TTC549 (cell line): ENCODE measurements around the gene TAF4.
"Not testable (repeated sequence)": the region's sequence is repeated elsewhere in the genome, so short reads cannot be mapped to it uniquely, and the experiment has no call there.

Source experiments
- FAIRE-seq: peaks from 2 replicates; lab custom pipeline; 2012; peaks lifted over from hg19 to GRCh38; lab: Jason Lieb, UNC

TAF4 gene, protein sequence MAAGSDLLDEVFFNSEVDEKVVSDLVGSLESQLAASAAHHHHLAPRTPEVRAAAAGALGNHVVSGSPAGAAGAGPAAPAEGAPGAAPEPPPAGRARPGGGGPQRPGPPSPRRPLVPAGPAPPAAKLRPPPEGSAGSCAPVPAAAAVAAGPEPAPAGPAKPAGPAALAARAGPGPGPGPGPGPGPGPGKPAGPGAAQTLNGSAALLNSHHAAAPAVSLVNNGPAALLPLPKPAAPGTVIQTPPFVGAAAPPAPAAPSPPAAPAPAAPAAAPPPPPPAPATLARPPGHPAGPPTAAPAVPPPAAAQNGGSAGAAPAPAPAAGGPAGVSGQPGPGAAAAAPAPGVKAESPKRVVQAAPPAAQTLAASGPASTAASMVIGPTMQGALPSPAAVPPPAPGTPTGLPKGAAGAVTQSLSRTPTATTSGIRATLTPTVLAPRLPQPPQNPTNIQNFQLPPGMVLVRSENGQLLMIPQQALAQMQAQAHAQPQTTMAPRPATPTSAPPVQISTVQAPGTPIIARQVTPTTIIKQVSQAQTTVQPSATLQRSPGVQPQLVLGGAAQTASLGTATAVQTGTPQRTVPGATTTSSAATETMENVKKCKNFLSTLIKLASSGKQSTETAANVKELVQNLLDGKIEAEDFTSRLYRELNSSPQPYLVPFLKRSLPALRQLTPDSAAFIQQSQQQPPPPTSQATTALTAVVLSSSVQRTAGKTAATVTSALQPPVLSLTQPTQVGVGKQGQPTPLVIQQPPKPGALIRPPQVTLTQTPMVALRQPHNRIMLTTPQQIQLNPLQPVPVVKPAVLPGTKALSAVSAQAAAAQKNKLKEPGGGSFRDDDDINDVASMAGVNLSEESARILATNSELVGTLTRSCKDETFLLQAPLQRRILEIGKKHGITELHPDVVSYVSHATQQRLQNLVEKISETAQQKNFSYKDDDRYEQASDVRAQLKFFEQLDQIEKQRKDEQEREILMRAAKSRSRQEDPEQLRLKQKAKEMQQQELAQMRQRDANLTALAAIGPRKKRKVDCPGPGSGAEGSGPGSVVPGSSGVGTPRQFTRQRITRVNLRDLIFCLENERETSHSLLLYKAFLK

DNA sequence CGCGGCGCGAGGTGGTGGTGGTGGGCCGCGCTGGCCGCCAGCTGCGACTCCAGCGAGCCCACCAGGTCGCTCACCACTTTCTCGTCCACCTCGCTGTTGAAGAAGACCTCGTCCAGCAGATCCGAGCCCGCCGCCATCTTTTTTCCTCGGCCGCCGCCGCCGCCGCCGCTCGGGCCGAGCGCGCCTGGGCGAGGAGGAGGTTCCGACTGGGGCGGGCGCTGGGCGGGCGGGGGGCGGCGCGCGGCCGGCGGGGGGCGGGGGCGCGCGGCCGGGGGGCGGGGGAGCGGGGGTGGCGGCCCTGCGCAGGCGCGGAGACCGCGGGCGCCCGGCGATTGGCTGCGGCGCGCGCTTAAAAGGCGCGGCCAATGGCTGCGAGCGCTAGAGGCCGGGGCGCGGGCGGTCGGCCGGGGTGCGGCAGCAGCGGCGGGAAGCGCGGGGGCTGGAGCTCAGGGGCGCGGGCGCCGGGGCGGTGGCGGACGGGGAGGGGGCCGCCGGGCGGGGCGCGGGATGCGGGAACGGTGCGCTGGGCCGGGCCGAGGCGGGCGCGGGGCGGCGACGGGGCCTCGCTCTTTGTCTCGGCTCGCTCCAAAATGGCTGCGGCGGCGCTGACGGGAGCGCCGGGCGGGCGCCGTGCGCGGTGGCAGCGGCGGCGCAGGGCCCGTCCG, at the start of gene TAF4:
TSS of gene TAF4 (minus strand) at position 208 of the 665 bp plus-strand sequence. CDS start at position 137, 71 bp downstream.
- FAIRE-seq = no peak

DNA sequence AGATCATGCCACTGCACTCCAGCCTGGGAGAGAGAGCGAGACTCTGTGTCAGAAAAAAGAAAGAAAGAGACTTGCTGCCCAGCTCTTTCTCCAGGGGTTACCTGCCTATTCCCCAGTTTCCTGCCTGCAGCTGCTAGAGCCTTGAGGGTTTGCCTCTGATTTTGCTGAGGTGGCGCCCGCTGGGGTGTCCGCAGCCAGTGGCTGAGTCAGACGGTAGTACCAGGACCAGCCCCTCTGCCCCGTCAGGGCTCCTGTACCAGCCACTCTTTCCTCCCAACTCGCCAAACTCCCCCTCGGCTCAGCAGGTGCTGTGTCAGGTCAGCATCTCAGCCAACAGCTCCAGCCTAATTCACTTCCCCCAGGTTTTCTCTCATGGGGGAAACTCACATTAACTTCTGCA, 49.2 kb upstream of the TAF4 start:
- FAIRE-seq = no peak

DNA sequence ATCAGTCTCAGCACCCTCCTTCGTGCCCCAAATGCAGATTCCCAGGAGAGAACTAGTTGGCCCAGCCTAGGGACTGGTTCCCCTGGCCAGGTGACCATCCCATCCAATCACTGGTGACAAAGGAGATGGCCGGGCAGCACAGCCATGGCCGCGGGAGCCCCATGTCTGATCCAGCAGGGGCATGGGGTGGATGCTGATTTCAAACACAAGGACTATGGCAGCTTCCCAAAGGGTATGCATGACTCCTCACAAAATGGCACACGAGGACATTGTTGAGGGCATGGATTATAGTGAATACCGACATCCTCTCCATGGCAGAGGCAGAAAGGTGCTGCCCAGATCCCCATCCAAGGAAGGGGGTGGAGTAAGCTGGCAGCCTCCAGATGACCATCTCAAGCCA, 46.7 kb upstream of the TAF4 start:
- no peak for FAIRE-seq

DNA sequence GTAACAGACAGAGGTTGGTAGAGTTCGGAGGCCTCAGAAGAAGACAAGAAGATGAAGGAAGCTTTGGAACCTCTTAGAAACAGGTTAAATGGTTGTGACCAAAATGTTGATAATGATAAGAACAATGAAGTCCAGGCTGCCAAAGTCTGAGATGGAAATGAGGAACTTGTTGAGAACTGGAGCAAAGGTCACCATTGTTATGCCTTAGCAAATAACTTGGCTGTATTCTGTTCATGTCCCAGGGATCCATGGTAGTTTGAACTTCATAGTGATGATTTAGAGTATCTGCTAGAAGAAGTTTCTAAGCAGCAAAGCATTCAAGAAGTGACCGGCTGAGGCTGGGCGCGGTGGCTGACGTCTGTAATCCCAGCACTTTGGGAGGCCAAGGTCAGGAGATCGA, 45.5 kb upstream of the TAF4 start:
- FAIRE-seq = no peak

DNA sequence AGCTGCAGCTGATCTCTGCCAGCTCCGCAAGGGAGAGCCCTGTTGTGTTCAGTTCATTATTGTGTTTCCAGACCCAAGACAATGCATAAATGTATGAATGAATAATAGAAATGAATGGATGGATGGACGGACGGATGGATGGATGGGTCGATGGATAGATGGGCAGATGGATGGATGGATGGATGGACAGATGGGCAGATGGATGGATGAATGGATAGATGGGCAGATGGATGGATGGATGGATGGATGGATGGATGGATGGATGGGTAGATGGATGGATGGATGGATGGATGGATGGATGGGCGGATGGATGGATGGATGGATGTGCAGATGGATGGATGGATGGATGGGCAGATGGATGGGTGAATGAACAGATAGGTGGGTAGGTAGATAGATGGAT, 39.9 kb upstream of the TAF4 start:
- FAIRE-seq = no peak

DNA sequence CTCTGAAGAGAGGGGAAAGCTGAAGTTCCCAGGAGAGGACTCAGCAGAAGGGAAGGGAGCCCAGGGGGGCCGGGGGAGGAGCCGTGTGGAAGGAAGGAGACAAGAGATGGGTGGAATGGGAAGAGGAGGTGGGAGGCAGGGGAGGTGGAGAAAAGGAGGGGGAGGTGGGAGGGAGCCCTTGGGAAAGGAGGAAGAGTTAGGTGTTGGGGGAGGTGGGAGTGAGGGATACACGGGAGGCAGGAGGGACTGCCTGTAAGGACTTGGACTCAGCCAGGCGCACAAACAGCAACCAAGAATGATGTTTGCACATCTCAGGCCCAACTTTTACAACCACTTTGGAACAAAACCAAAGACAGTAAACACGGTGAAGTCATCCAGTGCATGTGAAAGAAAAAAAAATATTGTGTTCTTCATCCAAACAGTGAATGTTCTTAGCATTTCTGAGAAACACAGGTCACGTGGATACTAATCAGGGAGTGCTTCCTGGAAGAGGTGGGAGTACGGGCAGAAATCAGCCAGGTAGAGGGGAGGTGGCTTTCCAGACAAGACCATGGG, 39.2 kb upstream of the TAF4 start:
- no peak for FAIRE-seq

DNA sequence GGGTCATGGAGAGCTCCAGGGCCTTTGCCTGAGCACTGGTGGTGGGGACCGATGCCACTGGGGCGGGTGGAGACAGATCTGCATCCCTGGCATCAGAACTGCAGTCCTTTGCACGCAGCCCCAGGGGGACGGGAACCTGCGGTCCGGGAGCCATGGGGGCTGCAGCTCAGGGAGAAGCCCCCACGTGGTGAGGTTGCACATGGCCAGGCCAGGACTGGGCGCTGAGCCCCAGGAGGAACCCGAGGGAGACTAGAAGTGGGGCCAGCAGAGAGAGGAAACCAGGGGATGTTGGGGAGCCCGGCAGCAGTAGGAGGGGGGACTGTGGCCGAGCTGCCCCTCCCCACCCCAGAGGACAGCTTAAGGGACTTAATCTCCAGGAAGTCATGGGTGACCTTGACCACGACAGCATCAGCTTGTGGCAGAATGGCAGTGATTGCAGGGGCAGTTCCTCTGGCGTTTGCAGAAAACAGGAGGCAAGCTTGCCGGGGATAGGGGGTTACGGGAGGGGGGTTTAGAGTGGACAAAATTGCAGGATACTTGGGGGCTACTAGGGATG, 38.6 kb upstream of the TAF4 start:
- no peak for FAIRE-seq

DNA sequence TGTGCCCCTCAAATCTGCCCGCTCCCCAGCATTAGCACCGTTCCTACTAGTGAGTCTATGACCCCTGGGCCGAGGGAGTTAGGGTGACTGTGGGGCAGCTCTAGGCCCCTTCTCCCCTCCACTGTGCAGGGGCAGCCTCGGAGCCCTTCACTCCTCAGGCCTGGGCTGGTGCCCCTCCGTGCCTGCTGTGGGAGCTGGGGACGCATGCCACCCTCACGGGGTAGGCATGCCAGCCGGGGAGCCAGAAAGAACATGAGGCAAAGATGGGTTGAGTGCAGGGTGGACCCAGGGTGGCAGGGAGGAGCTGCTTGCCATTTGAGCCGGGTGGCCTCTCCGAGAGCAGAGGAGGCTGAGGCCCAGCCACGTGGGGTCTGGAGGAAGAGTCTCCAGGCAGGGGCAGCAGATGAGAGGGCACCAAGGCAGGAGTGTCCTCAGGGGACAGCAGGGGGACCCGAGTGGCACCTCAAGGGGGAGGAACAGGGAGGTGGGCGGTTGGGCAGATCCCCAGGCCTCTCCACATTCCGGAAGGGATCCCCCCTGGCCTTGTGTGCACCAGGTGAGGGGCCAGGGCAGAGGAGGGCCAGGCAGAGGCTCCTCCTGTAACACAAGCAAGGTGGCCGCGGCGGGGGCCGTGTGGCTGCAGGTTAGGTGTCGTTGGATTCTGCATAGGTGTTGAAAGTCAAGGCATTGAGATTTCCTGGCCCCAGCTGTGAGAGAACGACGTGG, 38.0 kb upstream of the TAF4 start:
- no peak for FAIRE-seq

DNA sequence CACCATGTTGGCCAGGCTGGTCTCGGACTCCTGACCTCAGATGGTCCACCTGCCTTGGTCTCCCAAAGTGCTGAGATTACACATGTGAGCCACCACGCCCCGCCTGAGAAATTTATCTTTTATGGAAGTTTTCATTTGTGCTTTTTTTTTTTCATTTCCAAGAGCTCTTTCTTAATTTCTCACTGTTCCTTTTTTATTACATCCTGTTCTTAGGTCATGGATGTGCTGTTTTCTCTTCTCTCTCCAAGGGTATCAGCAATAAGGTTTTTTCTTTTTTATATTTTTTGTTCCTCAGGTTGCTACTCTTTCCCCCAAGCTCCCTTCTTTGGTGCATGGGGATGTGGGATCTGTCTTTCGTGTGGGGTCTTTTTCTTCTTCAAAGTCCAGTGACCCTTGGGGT, 35.4 kb upstream of the TAF4 start:
- no peak for FAIRE-seq

DNA sequence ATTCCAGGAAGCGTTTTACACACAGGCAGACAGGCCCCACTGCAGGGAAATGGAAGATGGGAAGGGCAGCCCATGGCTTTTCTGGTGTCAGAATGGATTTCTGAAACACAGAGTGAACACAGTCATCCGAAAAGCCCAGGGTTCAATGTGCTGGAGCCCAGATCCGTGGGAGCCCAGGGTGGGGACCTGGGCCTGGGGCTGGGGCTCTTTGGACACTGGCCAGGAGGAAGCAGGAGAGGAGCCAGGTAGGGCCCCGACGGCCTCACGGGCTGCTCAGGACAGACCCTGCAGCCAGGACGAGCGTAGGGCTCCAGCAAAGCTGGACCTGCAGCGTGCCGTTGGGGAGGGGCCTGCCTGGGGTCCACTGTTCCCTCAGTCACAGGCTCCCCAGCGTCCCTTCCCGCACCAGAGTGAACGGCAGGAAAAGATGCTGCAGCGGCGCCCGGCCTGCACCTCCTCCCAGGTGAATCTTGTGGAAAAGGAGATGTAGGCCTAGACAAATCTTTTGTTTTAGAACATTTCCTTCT, 32.3 kb upstream of the TAF4 start:
- no peak for FAIRE-seq

DNA sequence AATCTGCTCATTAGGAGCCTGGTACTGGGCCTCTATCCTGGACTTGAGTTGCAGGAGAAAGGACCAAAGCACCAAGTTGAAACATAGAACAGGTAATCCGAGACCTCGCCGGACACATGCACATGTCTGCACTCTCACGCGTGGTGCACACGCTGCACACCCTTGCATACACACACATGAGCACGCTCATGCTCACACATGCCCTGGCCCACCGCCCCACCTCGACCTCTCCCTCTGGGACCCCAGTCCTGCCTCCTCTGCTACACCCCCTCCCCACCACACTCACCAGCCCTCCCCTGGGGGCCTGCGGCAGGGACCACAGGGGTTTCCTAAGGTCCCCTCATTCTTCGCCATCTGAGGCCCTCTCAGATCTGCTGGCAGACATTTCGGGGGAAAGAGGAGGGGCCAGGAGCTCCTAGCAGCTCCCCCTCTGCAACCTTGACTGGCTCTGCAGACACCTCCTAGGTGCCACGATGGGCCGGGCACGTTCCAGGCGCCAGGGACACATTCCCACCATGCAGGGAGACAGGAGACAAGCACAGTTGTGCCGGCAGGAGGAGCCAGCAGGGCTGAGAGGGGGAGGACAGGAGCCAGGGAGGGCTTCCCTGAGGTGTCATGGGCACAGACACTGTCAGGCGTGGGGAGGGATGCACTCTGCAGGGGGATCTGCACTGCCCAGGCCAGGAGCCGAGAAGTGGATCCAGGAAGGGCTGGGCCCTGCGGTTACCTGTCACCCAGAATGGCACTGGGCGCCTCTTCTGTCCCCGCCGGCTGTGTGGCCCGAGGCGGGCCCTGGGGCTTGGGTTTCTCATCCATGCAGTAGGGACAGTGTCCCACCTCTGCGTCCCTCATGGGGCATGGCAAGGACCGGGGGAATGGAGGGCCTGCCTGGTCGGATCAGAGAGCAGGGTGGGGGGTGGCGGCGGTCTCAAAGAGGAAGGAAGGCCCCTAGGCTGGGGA, 31.0 kb upstream of the TAF4 start:
- FAIRE-seq = no peak

DNA sequence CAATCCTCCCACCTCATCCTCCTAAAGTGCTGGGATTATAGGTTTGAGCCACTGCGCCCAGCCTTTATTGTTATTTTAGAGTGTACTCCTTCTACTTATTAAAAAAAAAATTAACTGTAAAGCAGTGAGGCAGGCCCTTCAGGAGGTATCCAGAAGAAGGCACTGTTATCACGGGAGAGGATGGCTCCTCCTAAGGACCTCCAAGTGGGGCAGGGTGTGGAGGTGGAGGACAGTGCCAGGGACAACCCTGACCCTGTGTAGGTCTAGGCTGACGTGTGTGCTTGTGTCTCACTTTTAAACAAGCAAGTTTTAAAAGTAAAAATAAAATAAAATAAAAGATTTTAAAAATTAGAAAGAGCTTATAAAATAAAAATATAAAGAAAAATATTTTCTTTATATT, 23.7 kb upstream of the TAF4 start:
- no peak for FAIRE-seq

DNA sequence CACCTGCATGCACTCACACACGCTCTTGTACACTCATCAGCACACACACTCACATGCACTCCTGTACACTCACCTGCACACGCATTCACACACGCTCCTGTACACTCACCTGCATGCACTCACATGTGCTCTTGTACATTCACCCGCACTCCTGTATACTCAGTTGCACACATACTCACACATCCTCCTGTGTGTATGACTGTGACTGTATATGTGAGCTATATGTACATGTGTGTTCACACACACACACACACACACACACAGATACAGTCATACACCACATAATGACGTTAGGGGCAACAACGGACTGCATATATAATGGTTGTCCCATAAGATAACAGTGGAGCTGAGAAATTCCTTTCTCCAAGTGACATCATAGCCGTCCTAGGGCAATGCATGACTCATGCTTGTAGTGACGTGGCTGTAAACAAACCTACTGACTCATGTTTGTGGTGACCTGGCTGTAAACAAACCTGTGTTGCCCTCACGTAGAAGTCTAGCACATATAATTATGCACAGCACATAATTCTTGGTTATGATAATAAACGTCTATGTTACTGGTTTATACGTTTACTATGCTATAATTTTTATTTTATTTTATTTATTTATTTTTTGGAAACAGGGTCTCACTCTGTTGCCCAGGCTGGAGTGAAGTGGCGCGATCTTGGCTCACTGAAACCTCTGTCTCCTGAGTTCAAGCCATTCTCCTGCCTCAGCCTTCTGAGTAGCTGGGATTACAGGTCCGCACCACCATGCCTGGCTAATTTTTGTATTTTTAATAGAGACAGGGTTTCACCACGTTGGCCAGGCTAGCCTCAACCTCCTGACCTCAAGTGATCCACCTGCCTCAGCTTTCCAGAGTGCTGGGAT, 22.8 kb upstream of the TAF4 start:
- no peak for FAIRE-seq

DNA sequence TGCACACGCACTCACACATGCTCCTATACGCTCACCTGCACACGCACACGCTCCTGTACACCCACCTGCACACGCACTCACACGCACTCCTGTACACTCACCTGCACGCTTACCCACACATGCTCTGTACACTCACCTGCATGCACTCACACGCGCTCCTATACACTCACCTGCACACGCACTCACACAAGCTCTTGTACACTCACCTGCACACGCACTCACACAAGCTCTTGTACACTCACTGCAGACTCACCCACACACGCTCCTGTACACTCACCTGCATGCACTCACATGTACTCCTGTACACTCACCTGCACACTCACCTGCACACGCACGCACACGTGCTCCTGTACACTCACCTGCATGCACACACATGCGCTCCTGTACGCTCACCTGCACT, 22.0 kb upstream of the TAF4 start:
- FAIRE-seq = no peak

DNA sequence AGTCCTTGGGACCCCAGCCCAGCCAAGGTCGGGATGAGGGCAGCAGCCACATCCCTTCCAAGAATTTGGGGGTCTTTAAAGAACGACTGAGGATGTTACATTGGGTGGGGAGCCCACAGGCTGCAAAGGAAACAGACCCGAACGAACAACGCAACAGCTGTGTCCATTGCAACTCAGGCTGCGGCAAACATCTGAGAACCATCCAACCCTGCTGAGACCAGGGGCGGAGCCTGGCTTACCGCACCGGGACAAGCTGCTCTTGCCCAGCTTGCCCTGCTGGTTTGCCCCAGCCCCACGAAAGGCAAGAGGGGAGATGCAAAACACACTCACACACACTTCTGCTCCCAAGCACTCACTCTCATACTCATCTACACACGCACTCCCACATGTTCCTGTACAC, 21.5 kb upstream of the TAF4 start:
- no peak for FAIRE-seq

DNA sequence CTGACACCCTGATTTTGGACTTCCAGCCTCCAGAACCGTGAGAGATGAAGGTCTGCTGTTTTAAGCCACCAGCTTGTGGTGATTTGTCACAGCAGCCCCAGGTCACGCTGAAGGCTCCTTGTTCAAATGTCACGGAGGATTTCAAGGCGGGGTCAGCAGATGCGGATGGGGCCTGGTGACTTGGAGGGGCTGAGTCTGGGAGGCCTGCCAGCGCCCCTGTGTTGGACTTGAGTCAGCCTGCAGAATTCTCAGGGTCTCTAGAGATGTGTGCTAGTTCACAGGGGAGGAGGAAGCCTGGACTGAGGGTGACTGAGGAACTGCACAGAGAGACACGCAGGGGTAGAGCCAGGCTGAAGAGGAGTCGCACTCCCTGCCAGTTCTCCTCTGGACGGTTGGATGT, 19.5 kb upstream of the TAF4 start:
- FAIRE-seq = no peak

DNA sequence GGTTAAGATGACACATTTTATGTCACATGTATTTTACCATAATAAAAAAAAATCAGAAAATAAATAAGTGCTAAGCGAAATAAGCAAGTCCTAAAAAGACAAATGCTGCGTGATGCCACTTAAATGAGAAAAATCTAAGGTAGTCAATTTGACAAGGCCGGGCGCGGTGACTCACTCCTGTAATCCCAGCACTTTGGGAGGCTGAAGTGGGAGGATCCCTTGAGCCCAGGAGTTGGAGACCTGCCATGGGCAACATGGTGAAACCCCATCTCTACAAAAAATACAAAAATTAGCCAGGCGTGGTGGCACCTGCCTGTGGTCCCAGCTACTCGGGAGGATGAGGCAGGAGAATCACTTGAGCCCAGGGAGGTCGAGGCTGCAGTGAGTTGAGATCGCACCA, 18.5 kb upstream of the TAF4 start:
- not testable (repeated sequence) for FAIRE-seq

DNA sequence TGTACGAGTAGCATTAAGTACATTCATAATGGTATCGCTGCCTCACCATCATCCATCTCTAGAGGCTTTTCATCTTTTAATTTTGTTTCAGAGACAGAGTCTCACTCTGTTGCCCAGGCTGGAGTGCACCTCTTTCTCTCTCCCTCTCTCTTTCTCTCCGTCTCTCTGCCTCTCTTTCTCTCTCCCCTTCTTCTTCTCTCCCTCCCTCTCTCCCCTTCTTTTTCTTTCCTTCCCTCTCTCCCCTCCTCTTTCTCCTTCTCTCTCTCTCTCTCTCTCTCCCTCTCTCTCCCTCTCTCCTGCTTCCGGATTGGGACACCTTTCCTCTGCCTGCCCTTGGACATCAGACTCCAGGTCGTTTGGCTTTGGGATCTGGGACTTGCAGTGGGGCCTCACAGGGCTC, 17.6 kb upstream of the TAF4 start:
- no peak for FAIRE-seq
